Measurements from ENCODE around the gene PHF1. TPM values are rescaled to one million over a fixed set of nuclear protein-coding genes. Genes with fewer than 3 reads are reported as not detected.

The PHF1 gene
- polyA plus RNA-seq, 1 donor (not counting 4 experiments of a cell fraction or from before 2014, with no cell fraction given): 15.8 TPM

DNA sequence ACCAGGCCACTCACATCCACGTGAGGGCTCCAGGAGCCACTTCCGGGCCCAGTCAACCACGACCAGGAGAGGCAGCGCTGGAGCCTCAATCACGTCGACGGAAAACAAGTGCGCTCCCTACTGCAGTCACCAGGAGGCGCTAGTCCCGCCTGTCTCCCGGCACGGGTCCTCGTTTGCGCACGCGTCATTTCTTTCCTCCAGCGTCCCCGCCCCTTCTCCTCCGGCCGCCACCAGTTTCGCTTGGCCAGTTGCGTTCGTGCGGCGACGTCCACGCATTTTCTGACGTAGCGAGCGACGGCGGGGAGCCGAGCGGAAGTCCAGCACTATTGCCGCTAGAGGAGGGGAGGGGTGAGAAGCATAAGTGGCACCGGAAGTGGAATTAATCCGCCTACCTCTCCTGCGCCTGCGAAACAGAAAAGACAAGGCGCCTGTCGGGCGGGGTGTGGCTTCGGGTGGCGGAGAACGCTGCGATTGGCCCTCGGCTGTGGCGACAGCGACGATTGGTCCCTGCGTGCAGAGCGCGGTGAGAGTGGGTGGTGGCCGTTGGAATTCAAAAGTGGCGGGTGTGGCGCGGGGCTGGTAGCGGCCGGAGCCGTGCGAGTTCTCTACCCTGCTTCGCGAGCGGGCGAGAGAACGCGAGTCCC is 19.4 kb upstream of the PHF1 start, which contains the start of gene KIFC1:
KIFC1 (plus strand) TSS at position 546 of the 644 bp plus-strand sequence. CDS start 163 bp downstream, outside the sequence.
- Histone ChIP-seq H3K4me3 (ENCODE audit: control insufficient read depth in 2 of 3, extremely low read depth in 1 of 3, insufficient read depth in 2 of 3, low read depth in 1 of 3, low read length in 3 of 3) (peak within 1 kb of the TSS; percentile 50 to 94 (median 84)), H3K36me3 (ENCODE audit: control insufficient read depth in 2 of 2, extremely low read depth in 1 of 2, insufficient read depth in 2 of 2, low read length in 2 of 2) (peaks cover 0 to 3% of the 10 kb centered on the region in 2 experiments), H3K4me2 (ENCODE audit: control insufficient read depth, extremely low read depth, insufficient read depth, low read depth, low read length) (peak within 1 kb of the TSS; percentile 78), H3K9ac (ENCODE audit: control insufficient read depth, extremely low read depth, insufficient read depth, low read length) (peak within 1 kb of the TSS; percentile 75), H3K9me1 (ENCODE audit: control insufficient read depth, extremely low read depth, insufficient read depth, low read length) (no peaks in the 10 kb centered on the region), H4K20me1 (ENCODE audit: control insufficient read depth, extremely low read depth, insufficient read depth, low read length) (no peaks in the 10 kb centered on the region), H3K9me3 (ENCODE audit: control insufficient read depth, low read depth, low read length) (no peaks in the 10 kb centered on the region), H2AFZ (ENCODE audit: control insufficient read depth, low read length) (peak within 1 kb of the TSS; percentile 92), H3K79me2 (ENCODE audit: control insufficient read depth, insufficient read depth, low read length) (peaks cover 46% of the 10 kb centered on the region), H3K27ac (ENCODE audit: control insufficient read depth, insufficient read depth, low read length) (peak within 1 kb of the TSS; percentile 94), H3K27me3 (ENCODE audit: control insufficient read depth, extremely low read depth, insufficient read depth, low read length) (no peaks in the 10 kb centered on the region), H3K4me1 (ENCODE audit: control insufficient read depth, extremely low read depth, insufficient read depth, low read length) (peaks cover 30% of the 10 kb centered on the region)
- FAIRE-seq: peak; percentile 83
- no peak for TF ChIP-seq EZH2 (IDR thresholded peaks at IDR 0.05; ENCODE audit: low read length)
- TF ChIP-seq, protein P1, sequence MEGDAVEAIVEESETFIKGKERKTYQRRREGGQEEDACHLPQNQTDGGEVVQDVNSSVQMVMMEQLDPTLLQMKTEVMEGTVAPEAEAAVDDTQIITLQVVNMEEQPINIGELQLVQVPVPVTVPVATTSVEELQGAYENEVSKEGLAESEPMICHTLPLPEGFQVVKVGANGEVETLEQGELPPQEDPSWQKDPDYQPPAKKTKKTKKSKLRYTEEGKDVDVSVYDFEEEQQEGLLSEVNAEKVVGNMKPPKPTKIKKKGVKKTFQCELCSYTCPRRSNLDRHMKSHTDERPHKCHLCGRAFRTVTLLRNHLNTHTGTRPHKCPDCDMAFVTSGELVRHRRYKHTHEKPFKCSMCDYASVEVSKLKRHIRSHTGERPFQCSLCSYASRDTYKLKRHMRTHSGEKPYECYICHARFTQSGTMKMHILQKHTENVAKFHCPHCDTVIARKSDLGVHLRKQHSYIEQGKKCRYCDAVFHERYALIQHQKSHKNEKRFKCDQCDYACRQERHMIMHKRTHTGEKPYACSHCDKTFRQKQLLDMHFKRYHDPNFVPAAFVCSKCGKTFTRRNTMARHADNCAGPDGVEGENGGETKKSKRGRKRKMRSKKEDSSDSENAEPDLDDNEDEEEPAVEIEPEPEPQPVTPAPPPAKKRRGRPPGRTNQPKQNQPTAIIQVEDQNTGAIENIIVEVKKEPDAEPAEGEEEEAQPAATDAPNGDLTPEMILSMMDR (optimal IDR thresholded peaks at IDR 0.05 in 1 of 3, IDR thresholded peaks at IDR 0.05 in 1 of 3, conservative IDR thresholded peaks at IDR 0.05 in 1 of 3; ENCODE audit: extremely low read depth in 1 of 3, insufficient read depth in 2 of 3, low read length in 3 of 3): peak; percentile 98 to 99 (median 98)
- dilution Hi-C loops (cut with MboI; ENCODE audit: extremely low pct_ligation_motif_present, low sequenced_read_pairs): no loop called here
- DNase-seq (ENCODE audit: low read depth, low spot score): peak; percentile 98

DNA sequence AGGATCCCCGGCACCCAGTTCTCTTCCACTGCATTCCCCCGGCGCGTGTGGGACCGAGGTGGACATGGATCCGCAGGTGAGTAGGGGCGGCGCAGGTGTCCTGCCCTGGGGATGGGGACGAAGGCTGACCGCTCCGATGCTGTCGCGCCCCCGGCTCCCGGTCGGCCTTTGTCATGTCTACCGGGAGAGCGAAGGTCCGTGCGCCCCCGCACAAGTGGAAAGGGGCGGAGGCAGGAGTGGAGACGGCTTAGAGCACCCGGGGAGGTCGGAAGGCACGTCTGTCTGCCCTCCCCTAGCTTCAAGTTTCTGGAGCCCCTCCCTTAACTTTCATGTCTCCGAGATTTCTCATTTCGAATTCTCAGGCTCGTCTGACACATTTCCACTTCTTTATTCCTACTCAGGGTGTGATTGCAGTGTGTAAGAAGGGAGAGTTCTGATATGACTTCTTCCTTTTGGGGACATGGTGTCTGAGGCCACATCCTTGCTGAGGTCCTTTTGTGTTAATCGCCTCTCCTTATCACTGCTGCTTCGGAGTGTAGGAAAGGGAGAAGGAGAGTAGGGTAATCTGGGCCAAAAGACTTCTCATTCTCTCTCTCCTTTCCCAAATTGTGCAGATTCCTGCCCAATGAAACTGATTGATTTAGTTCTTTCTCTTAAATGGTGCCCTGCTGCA is 18.8 kb upstream of the PHF1 start:
- H3K27ac ChIP-seq (ENCODE audit: control insufficient read depth, insufficient read depth, low read length): peak overlapping the region; percentile 74
- no peaks in the 10 kb centered on the region for H3K9me3 ChIP-seq (ENCODE audit: control insufficient read depth, low read depth, low read length)
- H3K9me1 ChIP-seq (ENCODE audit: control insufficient read depth, extremely low read depth, insufficient read depth, low read length): no peaks in the 10 kb centered on the region
- H3K27me3 ChIP-seq (ENCODE audit: control insufficient read depth, extremely low read depth, insufficient read depth, low read length): no peaks in the 10 kb centered on the region
- peaks cover 51% of the 10 kb centered on the region for H3K79me2 ChIP-seq (ENCODE audit: control insufficient read depth, insufficient read depth, low read length)
- H3K9ac ChIP-seq (ENCODE audit: control insufficient read depth, extremely low read depth, insufficient read depth, low read length): peak overlapping the region; percentile 74
- peak overlapping the region; percentile 72 for H3K4me2 ChIP-seq (ENCODE audit: control insufficient read depth, extremely low read depth, insufficient read depth, low read depth, low read length)
- no peaks in the 10 kb centered on the region for H4K20me1 ChIP-seq (ENCODE audit: control insufficient read depth, extremely low read depth, insufficient read depth, low read length)
- peak overlapping the region; percentile 50 to 94 (median 84) for H3K4me3 ChIP-seq (ENCODE audit: control insufficient read depth in 2 of 3, extremely low read depth in 1 of 3, insufficient read depth in 2 of 3, low read depth in 1 of 3, low read length in 3 of 3)
- H3K36me3 ChIP-seq (ENCODE audit: control insufficient read depth in 2 of 2, extremely low read depth in 1 of 2, insufficient read depth in 2 of 2, low read length in 2 of 2): peaks cover 0 to 3% of the 10 kb centered on the region in 2 experiments
- TF ChIP-seq, protein P1 (optimal IDR thresholded peaks at IDR 0.05 in 1 of 3, IDR thresholded peaks at IDR 0.05 in 1 of 3, conservative IDR thresholded peaks at IDR 0.05 in 1 of 3; ENCODE audit: extremely low read depth in 1 of 3, insufficient read depth in 2 of 3, low read length in 3 of 3): no peak
- no peak for TF ChIP-seq EZH2 (IDR thresholded peaks at IDR 0.05; ENCODE audit: low read length)
- peak overlapping the region; percentile 88 for H2AFZ ChIP-seq (ENCODE audit: control insufficient read depth, low read length)
- H3K4me1 ChIP-seq (ENCODE audit: control insufficient read depth, extremely low read depth, insufficient read depth, low read length): peaks cover 30% of the 10 kb centered on the region
- DNase-seq (ENCODE audit: low read depth, low spot score) (no peak), FAIRE-seq (no peak)
- dilution Hi-C loops (cut with MboI; ENCODE audit: extremely low pct_ligation_motif_present, low sequenced_read_pairs): no loop called here

Measured in keratinocyte (primary cell).